Tibial nerve (tissue), 4 donors: ENCODE results near the gene MIOS.

Experiments
- EP300 ChIP-seq, 2 donors: sonication (generic); formaldehyde crosslinking; IDR thresholded peaks; one replicate each; pipeline ENCODE4 v1.6.1; 2017; ENCODE audit warnings: antibody characterized with exemption in 2 of 2, mild to moderate bottlenecking in 1 of 2
- POLR2A ChIP-seq, 2 donors: fragments of 450-650 bp; IDR thresholded peaks; one replicate each; pipeline ENCODE4 v1.6.1; 2017; ENCODE audit warnings: antibody characterized with exemption in 2 of 2, mild to moderate bottlenecking in 2 of 2, moderate library complexity in 2 of 2
- TF ChIP-seq, protein P1 (sequence below), 5 experiments: fragments of 200-600 bp in 3 of 5; fragments of 450-650 bp in 2 of 5; sonication (generic) in 3 of 5; IDR thresholded peaks; one replicate each; pipeline ENCODE4 v1.5.1; 2016 to 2019; ENCODE audit warnings: antibody characterized with exemption in 5 of 5, mild to moderate bottlenecking in 3 of 5, moderate library complexity in 2 of 5

DNA sequence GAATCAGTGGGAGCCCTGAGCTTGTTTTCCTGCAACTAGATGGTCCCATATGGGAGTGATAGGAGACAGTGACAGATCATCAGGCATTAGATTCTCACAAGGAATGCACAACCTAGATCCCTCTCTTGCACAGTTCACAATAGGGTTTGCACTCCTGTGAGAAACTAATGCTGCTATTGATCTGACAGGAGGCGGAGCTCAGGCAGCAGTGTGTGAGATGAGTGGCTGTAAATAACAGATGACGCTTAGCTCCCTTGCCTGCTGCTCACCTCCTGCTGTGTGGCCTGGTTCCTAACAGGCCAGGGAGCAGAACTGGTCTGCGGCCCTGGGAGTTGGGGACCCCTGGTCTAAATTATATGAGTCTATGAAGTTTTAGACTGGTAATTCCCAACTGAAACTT is 3.9 kb downstream of the MIOS start:
- TF ChIP-seq, protein P1, sequence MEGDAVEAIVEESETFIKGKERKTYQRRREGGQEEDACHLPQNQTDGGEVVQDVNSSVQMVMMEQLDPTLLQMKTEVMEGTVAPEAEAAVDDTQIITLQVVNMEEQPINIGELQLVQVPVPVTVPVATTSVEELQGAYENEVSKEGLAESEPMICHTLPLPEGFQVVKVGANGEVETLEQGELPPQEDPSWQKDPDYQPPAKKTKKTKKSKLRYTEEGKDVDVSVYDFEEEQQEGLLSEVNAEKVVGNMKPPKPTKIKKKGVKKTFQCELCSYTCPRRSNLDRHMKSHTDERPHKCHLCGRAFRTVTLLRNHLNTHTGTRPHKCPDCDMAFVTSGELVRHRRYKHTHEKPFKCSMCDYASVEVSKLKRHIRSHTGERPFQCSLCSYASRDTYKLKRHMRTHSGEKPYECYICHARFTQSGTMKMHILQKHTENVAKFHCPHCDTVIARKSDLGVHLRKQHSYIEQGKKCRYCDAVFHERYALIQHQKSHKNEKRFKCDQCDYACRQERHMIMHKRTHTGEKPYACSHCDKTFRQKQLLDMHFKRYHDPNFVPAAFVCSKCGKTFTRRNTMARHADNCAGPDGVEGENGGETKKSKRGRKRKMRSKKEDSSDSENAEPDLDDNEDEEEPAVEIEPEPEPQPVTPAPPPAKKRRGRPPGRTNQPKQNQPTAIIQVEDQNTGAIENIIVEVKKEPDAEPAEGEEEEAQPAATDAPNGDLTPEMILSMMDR (IDR thresholded peaks at IDR 0.05): no peak
- TF ChIP-seq POLR2A (IDR thresholded peaks at IDR 0.05) (no peak), EP300 (IDR thresholded peaks at IDR 0.05) (no peak)
